MM.1S (cell line): ENCODE results near the gene CHAF1A.

Experiments used
- EZH2 ChIP-seq: fragments of 300-600 bp; sonication (generic); optimal IDR thresholded peaks from 2 replicates; pipeline ENCODE3; 2017; ENCODE audit warnings: low read depth, mild to moderate bottlenecking, antibody characterized with exemption, low read length, mixed read lengths
- EZH2phosphoT487 ChIP-seq: fragments of 300-600 bp; sonication (generic); IDR thresholded peaks from 2 replicates; pipeline ENCODE4 v1.6.1; 2018; ENCODE audit warnings: antibody characterized with exemption, low read length
- TF ChIP-seq, protein P1 (sequence below): fragments of 300-600 bp; sonication (generic); IDR thresholded peaks from 2 replicates; pipeline ENCODE4 v1.5.1; 2016; ENCODE audit warnings: antibody characterized with exemption, low read length, mixed read lengths

GRCh38 chr19:4431296-4431695 is 28.9 kb downstream of the CHAF1A start:
- TF ChIP-seq, protein P1, sequence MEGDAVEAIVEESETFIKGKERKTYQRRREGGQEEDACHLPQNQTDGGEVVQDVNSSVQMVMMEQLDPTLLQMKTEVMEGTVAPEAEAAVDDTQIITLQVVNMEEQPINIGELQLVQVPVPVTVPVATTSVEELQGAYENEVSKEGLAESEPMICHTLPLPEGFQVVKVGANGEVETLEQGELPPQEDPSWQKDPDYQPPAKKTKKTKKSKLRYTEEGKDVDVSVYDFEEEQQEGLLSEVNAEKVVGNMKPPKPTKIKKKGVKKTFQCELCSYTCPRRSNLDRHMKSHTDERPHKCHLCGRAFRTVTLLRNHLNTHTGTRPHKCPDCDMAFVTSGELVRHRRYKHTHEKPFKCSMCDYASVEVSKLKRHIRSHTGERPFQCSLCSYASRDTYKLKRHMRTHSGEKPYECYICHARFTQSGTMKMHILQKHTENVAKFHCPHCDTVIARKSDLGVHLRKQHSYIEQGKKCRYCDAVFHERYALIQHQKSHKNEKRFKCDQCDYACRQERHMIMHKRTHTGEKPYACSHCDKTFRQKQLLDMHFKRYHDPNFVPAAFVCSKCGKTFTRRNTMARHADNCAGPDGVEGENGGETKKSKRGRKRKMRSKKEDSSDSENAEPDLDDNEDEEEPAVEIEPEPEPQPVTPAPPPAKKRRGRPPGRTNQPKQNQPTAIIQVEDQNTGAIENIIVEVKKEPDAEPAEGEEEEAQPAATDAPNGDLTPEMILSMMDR: no peak
- TF ChIP-seq EZH2: no peak
- TF ChIP-seq EZH2phosphoT487: no peak
